Cardiac septum (tissue), 1 donor: ENCODE data around the gene KLRC3. TPM values are rescaled to one million over a fixed set of nuclear protein-coding genes. Genes with fewer than 3 reads are reported as not detected.
"Not testable (repeated sequence)": the region's sequence is repeated elsewhere in the genome, so short reads cannot be mapped to it uniquely, and the experiment has no call there.

Source experiments
- DNase-seq: peaks from one replicate; pipeline ENCODE4 v3.0.0-alpha.2; 2020; ENCODE audit warnings: low spot score
- intact Hi-C: fragments of 100-400 bp; cut with DNase I; formaldehyde crosslinking; loops from one replicate; pipeline ENCODE4 v1.14.0; 2022
- total RNA-seq: library from RNA; stranded (reverse); fragmentation: NEBNext Ultra II Directional; extraction: Animal tissue kit (Norgen Biotek cat#: 25700); gene quantifications from one replicate; pipeline ENCODE4 v1.2.1, GENCODE V29; 2021
- donor health status: DM: no; HTN: no; CAD: no.

Gene KLRC3
- total RNA-seq, 1 donor from 2014 or later = not detected

GRCh38 chr12:10405294-10405693, 15.1 kb downstream of the KLRC3 start:
- DNase-seq = no peak
- intact Hi-C loops = no loop called here

DNA sequence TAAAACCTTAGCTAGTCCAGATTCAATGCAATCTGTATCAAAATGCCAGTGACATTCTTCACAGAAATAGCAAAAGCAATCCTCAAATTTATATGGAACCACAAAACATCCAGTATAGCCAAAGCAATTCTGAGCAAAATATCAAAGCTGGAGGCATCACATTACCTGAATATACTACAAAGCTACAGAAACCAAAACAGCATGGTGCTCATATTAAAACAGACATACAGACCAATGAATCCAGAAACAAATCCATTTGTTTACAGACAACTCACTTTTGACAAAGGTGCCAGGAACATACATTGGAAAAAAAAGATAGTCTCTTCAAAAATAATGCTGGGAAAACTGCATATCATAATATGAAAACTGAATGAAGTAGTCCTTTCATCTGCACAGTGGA, 15.6 kb downstream of the KLRC3 start:
- intact Hi-C loops = no loop called here

GRCh38 chr12:10400829-10401228, 19.6 kb downstream of the KLRC3 start:
- intact Hi-C loops = no loop called here
- DNase-seq = no peak

More for the DNA sequence above, 15.6 kb downstream of the KLRC3 start:
- DNase-seq = no peak

DNA sequence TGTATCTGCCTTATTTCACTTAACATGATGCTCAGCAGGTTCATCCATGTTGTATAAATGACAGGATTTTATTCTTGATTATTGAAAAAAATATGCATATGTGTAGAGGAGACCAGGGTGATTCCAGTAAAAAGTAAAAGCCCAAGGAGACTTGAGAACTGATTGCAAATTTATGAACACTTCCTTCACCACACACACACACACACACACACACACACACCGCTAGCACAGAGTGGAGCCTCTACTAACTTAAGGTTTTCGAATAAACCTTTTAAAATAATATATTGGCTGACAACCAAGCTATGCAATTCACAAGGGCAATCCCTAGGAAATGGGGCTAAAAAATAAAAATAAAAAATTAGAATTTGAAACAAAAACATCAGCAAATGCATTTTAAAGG, 22.2 kb downstream of the KLRC3 start:
- no peak for DNase-seq
- intact Hi-C loops = no loop called here

- DNase-seq = no peak
- intact Hi-C loops = no loop called here
Observed at GRCh38 chr12:10397296-10397695, 23.1 kb downstream of the KLRC3 start.

DNA sequence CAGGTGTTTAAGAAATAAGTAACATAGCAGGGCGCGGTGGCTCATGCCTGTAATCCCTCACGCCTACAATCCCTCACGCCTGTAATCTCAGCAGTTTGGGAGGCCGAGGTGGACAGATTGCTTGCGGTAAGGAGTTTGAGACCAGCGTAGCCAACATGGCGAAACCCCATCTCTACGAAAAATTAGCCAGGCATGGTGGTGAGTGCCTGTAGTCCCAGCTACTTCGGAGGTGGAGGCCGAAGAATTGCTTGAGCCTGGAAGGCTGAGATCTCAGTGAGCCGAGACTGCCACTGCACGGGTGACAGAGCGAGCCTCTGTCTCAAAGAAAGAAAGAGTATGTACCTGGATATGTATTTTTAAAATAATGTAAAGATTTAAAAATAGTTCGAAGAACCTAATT, 24.2 kb downstream of the KLRC3 start:
- DNase-seq, intact Hi-C loops: not testable (repeated sequence)

DNA sequence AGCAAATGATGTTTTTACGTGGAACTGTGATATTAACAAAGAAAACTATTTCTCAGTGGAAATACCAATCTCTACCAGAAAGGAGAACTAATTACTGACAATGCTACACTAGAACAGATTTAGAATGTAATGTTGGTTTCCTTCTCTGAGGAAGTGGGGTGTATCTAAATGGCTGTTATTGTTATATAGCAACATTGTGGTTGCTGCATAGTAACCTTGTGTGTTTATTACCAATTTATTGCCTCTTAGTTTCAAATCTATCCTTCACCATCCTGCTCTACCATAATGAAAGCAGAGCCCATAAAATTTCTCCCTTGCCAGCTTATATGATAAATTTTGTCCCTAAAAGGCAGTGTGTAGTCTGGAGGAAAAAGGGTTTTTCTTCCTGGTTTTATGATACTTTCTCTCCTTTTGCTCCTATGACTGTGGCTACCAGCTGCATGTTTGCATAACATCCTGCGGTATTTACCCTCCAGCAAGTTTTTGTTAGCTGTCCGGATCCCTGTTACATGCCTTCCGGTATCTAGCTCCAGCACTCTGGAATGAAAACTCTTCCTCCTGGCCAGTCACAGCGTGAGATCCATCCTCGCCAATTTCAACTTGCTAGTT, 24.9 kb downstream of the KLRC3 start:
- intact Hi-C loops = no loop called here
- no peak for DNase-seq

GRCh38 chr12:10394531-10395152, 25.8 kb downstream of the KLRC3 start:
- intact Hi-C loops, DNase-seq: not testable (repeated sequence)

GRCh38 chr12:10393291-10393690, 27.1 kb downstream of the KLRC3 start:
- intact Hi-C loops = no loop called here
- no peak for DNase-seq

- DNase-seq = no peak
- intact Hi-C loops = no loop called here
Observed at GRCh38 chr12:10392394-10392930, 27.9 kb downstream of the KLRC3 start.

GRCh38 chr12:10390991-10391390, 29.4 kb downstream of the KLRC3 start:
- intact Hi-C loops = not testable (repeated sequence)

DNA sequence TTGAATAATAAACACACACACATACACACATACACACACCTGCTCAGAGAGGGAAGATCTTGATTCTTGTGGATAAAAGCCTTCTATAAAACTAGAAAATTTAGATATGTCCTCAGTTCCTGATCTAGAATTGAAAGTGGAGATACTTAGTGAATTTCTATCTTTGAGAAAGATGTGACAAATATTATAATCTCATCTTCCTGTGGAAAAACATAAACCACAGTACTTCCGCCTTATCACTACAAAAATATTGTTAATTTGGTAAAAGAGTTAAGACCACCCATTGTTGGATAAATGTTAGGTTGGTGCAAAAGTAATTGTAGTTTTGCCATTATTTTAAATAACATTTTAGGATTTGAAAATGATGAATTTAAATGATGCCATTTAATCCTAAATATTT, 30.5 kb downstream of the KLRC3 start, which contains the start of gene KLRK1:
Gene KLRK1 (minus strand): TSS at position 138 of the 400 bp plus-strand sequence. CDS start 1,231 bp downstream, outside the sequence.
- intact Hi-C loops = no loop called here
- no peak for DNase-seq

More at GRCh38 chr12:10390991-10391390, 29.4 kb downstream of the KLRC3 start:
- not testable (repeated sequence) for DNase-seq

GRCh38 chr12:10388624-10389413, 31.6 kb downstream of the KLRC3 start:
- intact Hi-C loops = no loop called here
- no peak for DNase-seq

- intact Hi-C loops, DNase-seq: not testable (repeated sequence)
Observed at GRCh38 chr12:10387498-10387897, 32.9 kb downstream of the KLRC3 start.

- intact Hi-C loops = no loop called here
- no peak for DNase-seq
Observed at GRCh38 chr12:10386857-10387256, 33.5 kb downstream of the KLRC3 start.

GRCh38 chr12:10385166-10385613, 35.2 kb downstream of the KLRC3 start:
- intact Hi-C loops = no loop called here
- no peak for DNase-seq

DNA sequence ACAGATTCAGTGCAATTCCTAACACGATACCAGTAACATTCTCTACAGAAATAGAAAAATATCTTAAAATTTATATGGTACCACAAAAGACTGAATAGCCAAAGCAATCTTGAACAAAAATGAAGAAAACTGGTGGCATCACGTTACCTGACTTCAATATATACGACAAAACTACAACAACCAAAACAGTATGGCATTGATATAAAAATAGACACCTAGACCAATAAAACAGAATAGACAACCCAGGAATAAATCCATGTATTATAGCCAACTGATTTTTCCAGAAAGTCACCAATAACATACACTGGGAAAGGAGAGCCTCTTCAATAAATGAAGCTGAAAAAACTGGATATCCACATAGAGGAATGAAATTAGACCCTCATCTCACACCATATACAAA, 36.2 kb downstream of the KLRC3 start:
- no peak for DNase-seq
- intact Hi-C loops = no loop called here

DNA sequence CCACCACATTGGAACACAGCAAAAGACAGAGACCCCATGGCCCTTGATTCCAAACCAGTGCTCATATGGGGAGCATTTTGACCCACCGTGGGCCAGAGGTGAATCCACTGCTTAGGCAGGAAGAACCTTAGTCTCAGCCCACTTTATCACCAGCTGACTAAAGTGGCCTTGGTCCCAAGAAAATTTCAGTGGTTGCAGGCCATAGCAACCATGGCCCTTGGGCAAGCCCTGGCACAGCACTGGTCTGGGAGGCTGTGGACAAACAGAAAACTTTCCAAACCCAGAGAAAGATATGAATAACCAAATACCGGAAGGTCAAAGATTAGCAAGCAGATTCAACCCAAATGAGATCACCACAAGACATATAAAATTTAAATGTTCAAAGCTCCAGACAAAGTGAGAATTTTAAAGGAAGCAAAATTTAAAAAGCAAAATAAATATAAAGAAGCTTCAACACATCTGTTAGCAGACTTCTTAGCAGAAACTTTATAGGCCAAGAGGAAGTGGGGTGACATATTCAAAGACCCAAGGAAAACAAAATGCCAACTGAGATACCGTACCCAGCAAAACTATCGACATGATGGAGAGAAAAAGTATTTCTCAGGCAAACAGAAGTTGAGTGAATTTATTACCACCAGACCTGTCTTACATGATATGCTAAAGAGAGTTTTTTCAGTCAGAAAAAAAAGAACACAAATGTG, 38.3 kb downstream of the KLRC3 start:
- DNase-seq = no peak
- intact Hi-C loops = no loop called here

- not testable (repeated sequence) for DNase-seq
Observed at GRCh38 chr12:10378737-10379136, 41.7 kb downstream of the KLRC3 start.

DNA sequence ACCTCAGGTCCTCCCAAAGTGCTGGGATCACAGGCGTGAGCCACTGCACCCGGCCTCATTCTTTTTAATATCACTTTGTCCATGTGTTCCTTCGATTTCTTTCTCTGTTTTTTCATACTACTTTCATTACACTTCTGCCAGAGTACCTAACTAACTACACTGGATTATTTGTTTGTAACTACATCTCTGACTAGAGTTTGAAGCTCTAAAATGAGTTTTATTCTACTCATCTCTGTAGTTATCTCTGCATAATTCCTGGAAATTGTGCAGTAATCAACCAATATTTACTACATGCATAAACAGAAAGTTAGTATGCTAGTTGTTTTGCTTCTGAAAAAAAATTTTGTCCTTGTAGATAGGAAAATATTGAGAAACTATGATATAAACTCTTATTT, 45.8 kb downstream of the KLRC3 start:
- intact Hi-C loops = no loop called here
- DNase-seq = no peak

More at GRCh38 chr12:10378737-10379136, 41.7 kb downstream of the KLRC3 start:
- intact Hi-C loops = not testable (repeated sequence)
